HepG2 (cell line): Measurements from ENCODE around the gene CLDN18. TPM values are rescaled to one million over a fixed set of nuclear protein-coding genes. Genes with fewer than 3 reads are reported as not detected.
A peak's percentile ranks its signal among the peaks of the same experiment; 100 is the strongest.

Experiments
- ATAC-seq: fragments of 200-7000 bp; cut with Tn5 transposase; 3 replicates; pipeline ENCODE4 v1.9.1; 2020; ENCODE audit warnings: mild to moderate bottlenecking, moderate library complexity
- BruUV-seq: library from RNA; stranded (reverse); fragments of 400-500 nt; replicated peaks from 2 replicates; lab custom pipeline; 2021; lab: Mats Ljungman, UMichigan
- CTCF ChIA-PET: fragments of 300-600 bp; formaldehyde crosslinking; extraction: SDS; loops from one replicate; lab custom pipeline; 2021; ENCODE audit warnings: low total read pairs, inconsistent platforms, low intra/inter-chr PET ratio; lab: Yijun Ruan, JAX
- POLR2A ChIA-PET: fragments of 350-600 bp; sonication (Branson Sonifier 250); formaldehyde crosslinking; loops from one replicate; lab custom pipeline; 2020; ENCODE audit warnings: antibody characterized with exemption, inconsistent platforms; lab: Yijun Ruan, JAX
- DNase-seq: peaks from one replicate; pipeline ENCODE4 v3.0.0-alpha.2; 2015; ENCODE audit warnings: low spot score
- FAIRE-seq: peaks from 3 replicates; lab custom pipeline; 2011; peaks lifted over from hg19 to GRCh38; lab: Jason Lieb, UNC
- H2AFZ ChIP-seq: one replicate; pipeline ENCODE4 v1.6.1; 2011; ENCODE audit warnings: low read length, inconsistent platforms
- H3K27ac ChIP-seq: fragments of 300-600 bp; 3 replicates; pipeline ENCODE4 v1.8.0; 2011; ENCODE audit warnings: mixed run types, mild to moderate bottlenecking, mixed read lengths, low read length, inconsistent platforms; ENCODE audit not compliant: insufficient read depth; ENCODE audit errors: extremely low read length
- H3K27me3 ChIP-seq, 2 experiments: fragments of 200-600 bp in 1 of 2; 2 replicates in 1 of 2; 3 replicates in 1 of 2; pipeline versions ENCODE4 v1.6.0 to v1.8.0; 2011; ENCODE audit warnings: low read length in 2 of 2, mild to moderate bottlenecking in 2 of 2, moderate library complexity in 2 of 2, inconsistent platforms in 1 of 2; ENCODE audit not compliant: insufficient read depth in 2 of 2, control insufficient read depth in 1 of 2
- H3K36me3 ChIP-seq, 2 experiments: fragments of 200-600 bp in 1 of 2; replicated peaks in 1 of 2; 2 replicates in 1 of 2; 3 replicates in 1 of 2; pipeline versions ENCODE4 v1.5.1 to v1.8.0; 2011; ENCODE audit warnings: low read length in 2 of 2, inconsistent platforms in 1 of 2; ENCODE audit not compliant: insufficient read depth in 2 of 2, control insufficient read depth in 1 of 2
- H3K4me1 ChIP-seq: 2 replicates; pipeline ENCODE4 v1.5.1; 2012; ENCODE audit warnings: low read length, inconsistent platforms; ENCODE audit not compliant: insufficient read depth
- H3K4me2 ChIP-seq: 2 replicates; pipeline ENCODE4 v1.6.0; 2011; ENCODE audit warnings: low read depth, low read length, inconsistent platforms
- H3K4me3 ChIP-seq, 3 experiments: fragments of 200-600 bp in 1 of 3; sonication (generic), shearing (Covaris generic) in 1 of 3; replicated peaks in 1 of 3; 2 replicates each; pipeline ENCODE4 v1.5.1; 2011 to 2016; ENCODE audit warnings: low read length in 3 of 3, inconsistent platforms in 2 of 3, low read depth in 2 of 3, mild to moderate bottlenecking in 2 of 3, control low read depth in 1 of 3, mixed read lengths in 1 of 3; ENCODE audit not compliant: insufficient read depth in 1 of 3
- H3K79me2 ChIP-seq: one replicate; pipeline ENCODE4 v1.6.1; 2011; ENCODE audit warnings: low read length, inconsistent platforms; ENCODE audit not compliant: insufficient read depth
- H3K9ac ChIP-seq: 2 replicates; pipeline ENCODE4 v1.6.0; 2011; ENCODE audit warnings: mild to moderate bottlenecking, low read depth, low read length, inconsistent platforms; ENCODE audit not compliant: insufficient read depth
- H3K9me3 ChIP-seq: 2 replicates; pipeline ENCODE4 v1.5.1; 2012; ENCODE audit warnings: mild to moderate bottlenecking, low read length
- H4K20me1 ChIP-seq: 2 replicates; pipeline ENCODE4 v1.6.0; 2011; ENCODE audit warnings: inconsistent platforms, mild to moderate bottlenecking, low read length, moderate library complexity; ENCODE audit not compliant: insufficient read depth
- ATF7 ChIP-seq, 2 experiments: fragments of 450-650 bp in 1 of 2; sonication (generic) in 1 of 2; formaldehyde crosslinking in 1 of 2; IDR thresholded peaks; 2 replicates each; pipeline versions ENCODE4 v1.4.0 to v1.6.1; 2016 to 2020; ENCODE audit warnings: antibody characterized with exemption in 1 of 2, mild to moderate bottlenecking in 1 of 2, missing genetic modification reagents in 1 of 2
- PTBP1 ChIP-seq: fragments of 200-400 bp; formaldehyde crosslinking; IDR thresholded peaks from 2 replicates; pipeline ENCODE4 v1.6.1; 2018; ENCODE audit warnings: low read length, low read depth; ENCODE audit not compliant: poor library complexity, severe bottlenecking
- RFX5 ChIP-seq: IDR thresholded peaks from 2 replicates; pipeline ENCODE4 v1.6.1; 2011; ENCODE audit warnings: low read depth, low read length, improper control_type of control experiment
- ZFY ChIP-seq: sonication (generic); formaldehyde crosslinking; IDR thresholded peaks from 2 replicates; pipeline ENCODE4 v1.4.0; 2020; ENCODE audit warnings: missing genetic modification reagents
- ZNF782 ChIP-seq: sonication (generic); formaldehyde crosslinking; IDR thresholded peaks from 2 replicates; pipeline ENCODE4 v1.4.0; 2020; ENCODE audit warnings: missing genetic modification reagents, mild to moderate bottlenecking, borderline replicate concordance
- WGBS: methylation state at CpG from one replicate; pipeline ENCODE4 v1.1.6; 2017; ENCODE audit warnings: low lambda C conversion rate; 5-methylcytosine and 5-hydroxymethylcytosine counted together
- in situ Hi-C: cut with HindIII; loops from 2 replicates; pipeline ENCODE4 v1.10.0; 2017; ENCODE audit warnings: low pct_unique_long_range_greater_than_20kb; ENCODE audit not compliant: extremely low pct_ligation_motif_present
- intact Hi-C: fragments of 100-400 bp; cut with micrococcal nuclease; formaldehyde crosslinking; loops from one replicate; pipeline ENCODE4 v1.10.0; 2022; ENCODE audit not compliant: unreplicated experiment
- polyA plus RNA-seq, 8 experiments: library from polyadenylated mRNA; depleted of rRNA in 3 of 8; stranded (reverse) in 7 of 8; unstranded in 1 of 8; fragments of >200 nt; fragmentation: Illumina TruSeq in 4 of 8; extraction: Trizol in 4 of 8; gene quantifications; 2 replicates each; pipeline versions ENCODE4 v1.2.1 to v1.2.3, GENCODE V29; 2011 to 2016; ENCODE audit warnings: low read depth in 4 of 8, missing spikeins in 1 of 8, mixed read lengths in 1 of 8; ENCODE audit not compliant: insufficient read depth in 1 of 8
- total RNA-seq, 5 experiments: library from RNA; depleted of rRNA; stranded (reverse); fragments of >200 nt; fragmentation: Illumina TruSeq; extraction: Trizol; gene quantifications; 2 replicates each; pipeline ENCODE4 v1.2.3, GENCODE V29; 2016; ENCODE audit warnings: low read depth in 1 of 5
- TF ChIP-seq, protein P1 (sequence below): IDR thresholded peaks from 2 replicates; pipeline ENCODE4 v1.6.1; 2016; ENCODE audit warnings: missing genetic modification reagents, missing compliant biosample characterization
- TF ChIP-seq, protein P2 (sequence below): sonication (generic); formaldehyde crosslinking; IDR thresholded peaks from 2 replicates; pipeline ENCODE4 v1.8.0; 2022; ENCODE audit warnings: missing genetic modification reagents, mild to moderate bottlenecking, borderline replicate concordance
- TF ChIP-seq, protein P3 (sequence below): IDR thresholded peaks from 2 replicates; pipeline ENCODE4 v1.6.1; 2016; ENCODE audit warnings: low read depth, missing genetic modification reagents, missing compliant biosample characterization
- TF ChIP-seq, protein P4 (sequence below): sonication (generic); formaldehyde crosslinking; IDR thresholded peaks from 2 replicates; pipeline ENCODE4 v1.4.0; 2020; ENCODE audit warnings: missing genetic modification reagents
- TF ChIP-seq, protein P5 (sequence below): sonication (generic); formaldehyde crosslinking; IDR thresholded peaks from 2 replicates; pipeline ENCODE4 v1.5.0; 2020; ENCODE audit warnings: mild to moderate bottlenecking, missing genetic modification reagents, moderate library complexity
- TF ChIP-seq, protein P6 (sequence below): sonication (generic); formaldehyde crosslinking; IDR thresholded peaks from 2 replicates; pipeline ENCODE4 v1.4.0; 2020; ENCODE audit warnings: mild to moderate bottlenecking, low read depth, missing genetic modification reagents

The CLDN18 gene
- total and polyA plus RNA-seq, 2 of the 13 experiments (the other 11 are each of a cell fraction or from before 2014, with no cell fraction given): not detected

DNA sequence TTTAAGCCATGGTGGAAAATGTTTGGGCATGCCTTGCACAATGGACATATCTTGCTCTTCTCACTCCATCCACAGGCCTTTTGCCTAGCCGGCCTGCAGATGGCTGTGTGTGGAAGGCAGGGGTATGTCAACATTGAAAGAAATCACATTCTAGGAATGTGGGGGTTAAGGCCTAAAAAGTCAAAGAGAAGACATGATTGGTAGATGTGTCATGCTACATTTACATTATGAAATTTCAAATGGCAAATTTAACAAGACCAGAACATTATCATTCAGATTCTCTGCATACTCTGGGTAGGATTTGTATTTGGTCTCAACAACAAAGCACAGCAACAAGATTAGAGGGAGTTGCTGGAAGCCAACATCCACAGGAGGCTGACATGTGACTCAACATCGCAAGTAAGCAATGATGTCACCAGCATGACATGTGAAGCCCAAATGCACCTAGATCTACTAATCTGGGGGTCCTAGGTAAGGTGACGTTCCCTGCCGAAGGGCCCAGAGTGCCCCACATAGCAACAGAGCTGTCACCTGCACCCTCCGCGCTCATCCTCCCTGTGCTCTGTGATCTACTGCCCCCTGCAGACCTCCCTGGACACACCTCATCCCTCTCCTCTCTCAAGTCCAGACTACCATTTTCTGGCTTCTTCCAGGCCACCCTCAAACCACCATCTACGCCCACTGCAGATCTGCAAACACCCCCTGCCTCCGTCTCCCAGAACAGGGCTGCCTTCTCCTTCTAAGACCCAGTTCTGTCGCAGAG is 39.4 kb downstream of the CLDN18 start:
- 80% methylated on average over 7 of the region's 9 CpGs for WGBS
- intact Hi-C loops: no loop called here
- Histone ChIP-seq H3K36me3 (no peaks in the 10 kb centered on the region), H3K27ac (no peak overlapping the region), H3K4me1 (no peaks in the 10 kb centered on the region), H4K20me1 (no peaks in the 10 kb centered on the region), H3K79me2 (no peaks in the 10 kb centered on the region), H3K27me3 (no peaks in the 10 kb centered on the region), H3K9ac (no peak overlapping the region), H2AFZ (no peak overlapping the region), H3K4me3 (no peak overlapping the region), H3K9me3 (no peaks in the 10 kb centered on the region), H3K4me2 (no peak overlapping the region)
- DNase-seq (no peak), ATAC-seq (no peak), FAIRE-seq (no peak)
- ChIA-PET CTCF (no interaction called here), POLR2A (no interaction called here)
- BruUV-seq: no TSS peak
- in situ Hi-C loops: no loop called here
- TF ChIP-seq ZFY (CRISPR knock-in tag) (no peak), PTBP1 (no peak), ATF7 (IDR thresholded peaks at IDR 0.05) (peak; percentile 12; the same call in 1 of the 2 replicates), ATF7 (CRISPR knock-in tag; IDR thresholded peaks at IDR 0.05) (no peak), ZNF782 (no peak), RFX5 (0 out of 2 replicates have a peak, but pooled peaks have one; percentile 22)
- TF ChIP-seq, protein P1, sequence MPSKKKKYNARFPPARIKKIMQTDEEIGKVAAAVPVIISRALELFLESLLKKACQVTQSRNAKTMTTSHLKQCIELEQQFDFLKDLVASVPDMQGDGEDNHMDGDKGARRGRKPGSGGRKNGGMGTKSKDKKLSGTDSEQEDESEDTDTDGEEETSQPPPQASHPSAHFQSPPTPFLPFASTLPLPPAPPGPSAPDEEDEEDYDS: no peak
- TF ChIP-seq, protein P2, sequence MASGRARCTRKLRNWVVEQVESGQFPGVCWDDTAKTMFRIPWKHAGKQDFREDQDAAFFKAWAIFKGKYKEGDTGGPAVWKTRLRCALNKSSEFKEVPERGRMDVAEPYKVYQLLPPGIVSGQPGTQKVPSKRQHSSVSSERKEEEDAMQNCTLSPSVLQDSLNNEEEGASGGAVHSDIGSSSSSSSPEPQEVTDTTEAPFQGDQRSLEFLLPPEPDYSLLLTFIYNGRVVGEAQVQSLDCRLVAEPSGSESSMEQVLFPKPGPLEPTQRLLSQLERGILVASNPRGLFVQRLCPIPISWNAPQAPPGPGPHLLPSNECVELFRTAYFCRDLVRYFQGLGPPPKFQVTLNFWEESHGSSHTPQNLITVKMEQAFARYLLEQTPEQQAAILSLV (CRISPR knock-in tag): no peak
- TF ChIP-seq, protein P3, sequence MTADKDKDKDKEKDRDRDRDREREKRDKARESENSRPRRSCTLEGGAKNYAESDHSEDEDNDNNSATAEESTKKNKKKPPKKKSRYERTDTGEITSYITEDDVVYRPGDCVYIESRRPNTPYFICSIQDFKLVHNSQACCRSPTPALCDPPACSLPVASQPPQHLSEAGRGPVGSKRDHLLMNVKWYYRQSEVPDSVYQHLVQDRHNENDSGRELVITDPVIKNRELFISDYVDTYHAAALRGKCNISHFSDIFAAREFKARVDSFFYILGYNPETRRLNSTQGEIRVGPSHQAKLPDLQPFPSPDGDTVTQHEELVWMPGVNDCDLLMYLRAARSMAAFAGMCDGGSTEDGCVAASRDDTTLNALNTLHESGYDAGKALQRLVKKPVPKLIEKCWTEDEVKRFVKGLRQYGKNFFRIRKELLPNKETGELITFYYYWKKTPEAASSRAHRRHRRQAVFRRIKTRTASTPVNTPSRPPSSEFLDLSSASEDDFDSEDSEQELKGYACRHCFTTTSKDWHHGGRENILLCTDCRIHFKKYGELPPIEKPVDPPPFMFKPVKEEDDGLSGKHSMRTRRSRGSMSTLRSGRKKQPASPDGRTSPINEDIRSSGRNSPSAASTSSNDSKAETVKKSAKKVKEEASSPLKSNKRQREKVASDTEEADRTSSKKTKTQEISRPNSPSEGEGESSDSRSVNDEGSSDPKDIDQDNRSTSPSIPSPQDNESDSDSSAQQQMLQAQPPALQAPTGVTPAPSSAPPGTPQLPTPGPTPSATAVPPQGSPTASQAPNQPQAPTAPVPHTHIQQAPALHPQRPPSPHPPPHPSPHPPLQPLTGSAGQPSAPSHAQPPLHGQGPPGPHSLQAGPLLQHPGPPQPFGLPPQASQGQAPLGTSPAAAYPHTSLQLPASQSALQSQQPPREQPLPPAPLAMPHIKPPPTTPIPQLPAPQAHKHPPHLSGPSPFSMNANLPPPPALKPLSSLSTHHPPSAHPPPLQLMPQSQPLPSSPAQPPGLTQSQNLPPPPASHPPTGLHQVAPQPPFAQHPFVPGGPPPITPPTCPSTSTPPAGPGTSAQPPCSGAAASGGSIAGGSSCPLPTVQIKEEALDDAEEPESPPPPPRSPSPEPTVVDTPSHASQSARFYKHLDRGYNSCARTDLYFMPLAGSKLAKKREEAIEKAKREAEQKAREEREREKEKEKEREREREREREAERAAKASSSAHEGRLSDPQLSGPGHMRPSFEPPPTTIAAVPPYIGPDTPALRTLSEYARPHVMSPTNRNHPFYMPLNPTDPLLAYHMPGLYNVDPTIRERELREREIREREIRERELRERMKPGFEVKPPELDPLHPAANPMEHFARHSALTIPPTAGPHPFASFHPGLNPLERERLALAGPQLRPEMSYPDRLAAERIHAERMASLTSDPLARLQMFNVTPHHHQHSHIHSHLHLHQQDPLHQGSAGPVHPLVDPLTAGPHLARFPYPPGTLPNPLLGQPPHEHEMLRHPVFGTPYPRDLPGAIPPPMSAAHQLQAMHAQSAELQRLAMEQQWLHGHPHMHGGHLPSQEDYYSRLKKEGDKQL (CRISPR knock-in tag): no peak
- TF ChIP-seq, protein P4, sequence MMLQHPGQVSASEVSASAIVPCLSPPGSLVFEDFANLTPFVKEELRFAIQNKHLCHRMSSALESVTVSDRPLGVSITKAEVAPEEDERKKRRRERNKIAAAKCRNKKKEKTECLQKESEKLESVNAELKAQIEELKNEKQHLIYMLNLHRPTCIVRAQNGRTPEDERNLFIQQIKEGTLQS (CRISPR knock-in tag): no peak
- TF ChIP-seq, protein P5, sequence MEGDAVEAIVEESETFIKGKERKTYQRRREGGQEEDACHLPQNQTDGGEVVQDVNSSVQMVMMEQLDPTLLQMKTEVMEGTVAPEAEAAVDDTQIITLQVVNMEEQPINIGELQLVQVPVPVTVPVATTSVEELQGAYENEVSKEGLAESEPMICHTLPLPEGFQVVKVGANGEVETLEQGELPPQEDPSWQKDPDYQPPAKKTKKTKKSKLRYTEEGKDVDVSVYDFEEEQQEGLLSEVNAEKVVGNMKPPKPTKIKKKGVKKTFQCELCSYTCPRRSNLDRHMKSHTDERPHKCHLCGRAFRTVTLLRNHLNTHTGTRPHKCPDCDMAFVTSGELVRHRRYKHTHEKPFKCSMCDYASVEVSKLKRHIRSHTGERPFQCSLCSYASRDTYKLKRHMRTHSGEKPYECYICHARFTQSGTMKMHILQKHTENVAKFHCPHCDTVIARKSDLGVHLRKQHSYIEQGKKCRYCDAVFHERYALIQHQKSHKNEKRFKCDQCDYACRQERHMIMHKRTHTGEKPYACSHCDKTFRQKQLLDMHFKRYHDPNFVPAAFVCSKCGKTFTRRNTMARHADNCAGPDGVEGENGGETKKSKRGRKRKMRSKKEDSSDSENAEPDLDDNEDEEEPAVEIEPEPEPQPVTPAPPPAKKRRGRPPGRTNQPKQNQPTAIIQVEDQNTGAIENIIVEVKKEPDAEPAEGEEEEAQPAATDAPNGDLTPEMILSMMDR (CRISPR knock-in tag): peak; percentile 14; the same call in 1 of the 2 replicates
- TF ChIP-seq, protein P6, sequence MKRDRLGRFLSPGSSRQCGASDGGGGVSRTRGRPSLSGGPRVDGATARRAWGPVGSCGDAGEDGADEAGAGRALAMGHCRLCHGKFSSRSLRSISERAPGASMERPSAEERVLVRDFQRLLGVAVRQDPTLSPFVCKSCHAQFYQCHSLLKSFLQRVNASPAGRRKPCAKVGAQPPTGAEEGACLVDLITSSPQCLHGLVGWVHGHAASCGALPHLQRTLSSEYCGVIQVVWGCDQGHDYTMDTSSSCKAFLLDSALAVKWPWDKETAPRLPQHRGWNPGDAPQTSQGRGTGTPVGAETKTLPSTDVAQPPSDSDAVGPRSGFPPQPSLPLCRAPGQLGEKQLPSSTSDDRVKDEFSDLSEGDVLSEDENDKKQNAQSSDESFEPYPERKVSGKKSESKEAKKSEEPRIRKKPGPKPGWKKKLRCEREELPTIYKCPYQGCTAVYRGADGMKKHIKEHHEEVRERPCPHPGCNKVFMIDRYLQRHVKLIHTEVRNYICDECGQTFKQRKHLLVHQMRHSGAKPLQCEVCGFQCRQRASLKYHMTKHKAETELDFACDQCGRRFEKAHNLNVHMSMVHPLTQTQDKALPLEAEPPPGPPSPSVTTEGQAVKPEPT (CRISPR knock-in tag): no peak
